Inflammatory macrophage treated with lipopolysaccharide for 1 hour (primary cell): ENCODE data around the gene AP3S2.

Experiments used
- DNase-seq, 2 donors: peaks; one replicate each; pipeline ENCODE4 v3.0.0-alpha.2; 2020 to 2022

The AP3S2 gene

GRCh38 chr15:89830639-89831038 lies 63.2 kb downstream of the AP3S2 start:
- no peak for DNase-seq

- no peak for DNase-seq
These were observed 64.0 kb downstream of the AP3S2 start for GRCh38 chr15:89829616-89830440.

GRCh38 chr15:89829161-89829560 lies 64.6 kb downstream of the AP3S2 start:
- no peak for DNase-seq

- peak; percentile 72 to 85 for DNase-seq
These were observed 65.3 kb downstream of the AP3S2 start for GRCh38 chr15:89828281-89829145.

GRCh38 chr15:89827829-89828228 lies 66.0 kb downstream of the AP3S2 start:
- DNase-seq: no peak

- peak in 1 of 2 donors; percentile 41 for DNase-seq
These were observed 66.8 kb downstream of the AP3S2 start for GRCh38 chr15:89826671-89827655.

GRCh38 chr15:89825271-89825940 lies 68.4 kb downstream of the AP3S2 start:
- DNase-seq: peak; percentile 79 to 90

GRCh38 chr15:89824607-89824867 lies 69.3 kb downstream of the AP3S2 start:
- no peak for DNase-seq

- no peak for DNase-seq
These were observed 69.8 kb downstream of the AP3S2 start for GRCh38 chr15:89823836-89824606.

- DNase-seq: peak; percentile 86 to 87
These were observed 70.7 kb downstream of the AP3S2 start for GRCh38 chr15:89822951-89823711.

- no peak for DNase-seq
These were observed 71.2 kb downstream of the AP3S2 start for GRCh38 chr15:89822611-89822950.

- peak; percentile 79 to 92 for DNase-seq
These were observed 71.8 kb downstream of the AP3S2 start for GRCh38 chr15:89822026-89822425.

GRCh38 chr15:89820666-89821611 lies 72.9 kb downstream of the AP3S2 start:
- DNase-seq: peak; percentile 93 to 95

- no peak for DNase-seq
These were observed 75.5 kb downstream of the AP3S2 start for GRCh38 chr15:89818287-89818686.

GRCh38 chr15:89817701-89818280 lies 76.0 kb downstream of the AP3S2 start:
- DNase-seq: no peak

GRCh38 chr15:89815769-89816168 lies 78.0 kb downstream of the AP3S2 start:
- no peak for DNase-seq

- peak; percentile 41 to 54 for DNase-seq
These were observed 79.6 kb downstream of the AP3S2 start for GRCh38 chr15:89814112-89814742.

- DNase-seq: no peak
These were observed 80.2 kb downstream of the AP3S2 start for GRCh38 chr15:89813381-89814111.
